22Rv1 (cell line): ENCODE data around the gene TMEM183A.

Experiments
- H3K27ac ChIP-seq: fragments of 450-650 bp; 2 replicates; pipeline ENCODE4 v1.5.1; 2017
- ZFX ChIP-seq: fragments of 450-650 bp; IDR thresholded peaks from 2 replicates; pipeline ENCODE4 v1.6.1; 2017; ENCODE audit warnings: antibody characterized with exemption, borderline replicate concordance
- TF ChIP-seq, protein P1 (sequence below): fragments of 450-650 bp; IDR thresholded peaks from 2 replicates; pipeline ENCODE4 v1.5.1; 2017; ENCODE audit warnings: mild to moderate bottlenecking

TMEM183A gene

DNA sequence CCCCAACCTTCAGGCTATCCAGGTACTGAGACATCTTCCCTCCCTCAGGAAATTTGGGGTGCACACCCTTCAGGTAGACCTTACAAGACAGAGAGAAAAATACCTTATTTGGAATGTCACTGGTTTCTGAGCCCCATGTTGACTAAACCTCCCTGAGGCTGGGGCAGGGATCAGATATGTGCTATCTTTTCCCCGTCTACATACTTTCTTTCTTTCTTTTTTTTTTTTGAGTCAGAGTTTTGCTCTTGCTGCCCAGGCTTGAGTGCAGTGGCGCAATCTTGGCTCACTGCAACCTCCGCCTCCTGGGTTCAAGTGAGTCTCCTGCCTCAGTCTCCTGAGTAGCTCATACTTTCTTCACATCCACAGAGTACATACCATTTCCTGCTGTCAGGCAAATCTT, 41.8 kb upstream of the TMEM183A start:
- no peak for TF ChIP-seq ZFX
- TF ChIP-seq, protein P1, sequence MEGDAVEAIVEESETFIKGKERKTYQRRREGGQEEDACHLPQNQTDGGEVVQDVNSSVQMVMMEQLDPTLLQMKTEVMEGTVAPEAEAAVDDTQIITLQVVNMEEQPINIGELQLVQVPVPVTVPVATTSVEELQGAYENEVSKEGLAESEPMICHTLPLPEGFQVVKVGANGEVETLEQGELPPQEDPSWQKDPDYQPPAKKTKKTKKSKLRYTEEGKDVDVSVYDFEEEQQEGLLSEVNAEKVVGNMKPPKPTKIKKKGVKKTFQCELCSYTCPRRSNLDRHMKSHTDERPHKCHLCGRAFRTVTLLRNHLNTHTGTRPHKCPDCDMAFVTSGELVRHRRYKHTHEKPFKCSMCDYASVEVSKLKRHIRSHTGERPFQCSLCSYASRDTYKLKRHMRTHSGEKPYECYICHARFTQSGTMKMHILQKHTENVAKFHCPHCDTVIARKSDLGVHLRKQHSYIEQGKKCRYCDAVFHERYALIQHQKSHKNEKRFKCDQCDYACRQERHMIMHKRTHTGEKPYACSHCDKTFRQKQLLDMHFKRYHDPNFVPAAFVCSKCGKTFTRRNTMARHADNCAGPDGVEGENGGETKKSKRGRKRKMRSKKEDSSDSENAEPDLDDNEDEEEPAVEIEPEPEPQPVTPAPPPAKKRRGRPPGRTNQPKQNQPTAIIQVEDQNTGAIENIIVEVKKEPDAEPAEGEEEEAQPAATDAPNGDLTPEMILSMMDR: no peak
- no peak overlapping the region for H3K27ac ChIP-seq

DNA sequence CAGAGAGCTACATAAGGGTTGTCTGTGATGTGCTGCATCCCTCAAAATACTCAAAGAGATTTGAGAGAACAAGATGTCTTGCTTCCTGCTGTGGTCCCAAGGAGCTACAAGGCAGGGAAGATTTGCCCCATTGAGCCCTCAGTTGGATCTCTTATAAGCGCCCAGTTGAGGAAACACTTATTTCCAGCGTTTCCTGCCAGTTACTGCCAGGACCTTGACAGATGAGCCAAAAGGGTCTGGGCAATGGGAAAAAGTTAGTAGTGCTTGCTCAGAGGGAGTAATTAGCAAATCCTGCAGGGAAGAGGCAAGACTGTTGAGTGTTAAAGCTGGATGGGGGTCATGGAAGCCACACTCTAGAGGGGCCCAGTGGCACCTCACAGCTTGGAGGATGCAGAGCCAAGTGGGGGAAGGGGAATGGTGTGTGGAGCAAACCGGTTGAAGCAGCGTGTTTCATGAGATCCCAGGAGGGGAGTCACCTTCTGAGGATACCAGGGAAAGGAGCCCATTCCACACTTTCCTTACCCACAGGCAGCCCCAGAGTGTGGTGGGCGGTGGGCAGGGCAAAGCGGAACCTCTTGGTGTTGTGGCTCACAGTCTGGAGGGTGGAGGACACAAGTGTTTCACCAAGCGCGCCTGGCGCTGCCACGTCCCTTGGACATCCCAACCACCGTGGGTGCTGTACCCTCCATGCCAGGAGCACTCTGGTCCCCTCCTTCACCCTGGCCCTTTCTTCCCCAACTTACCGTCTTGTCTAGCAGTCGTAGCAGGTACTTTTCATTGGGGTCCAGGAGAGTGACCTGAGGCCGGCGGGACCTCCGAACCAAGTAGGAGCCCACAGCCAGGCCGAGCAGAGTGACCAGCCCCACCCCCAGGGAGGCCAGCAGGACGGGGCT, 40.9 kb upstream of the TMEM183A start:
- peak overlapping the region; percentile 55 for H3K27ac ChIP-seq

DNA sequence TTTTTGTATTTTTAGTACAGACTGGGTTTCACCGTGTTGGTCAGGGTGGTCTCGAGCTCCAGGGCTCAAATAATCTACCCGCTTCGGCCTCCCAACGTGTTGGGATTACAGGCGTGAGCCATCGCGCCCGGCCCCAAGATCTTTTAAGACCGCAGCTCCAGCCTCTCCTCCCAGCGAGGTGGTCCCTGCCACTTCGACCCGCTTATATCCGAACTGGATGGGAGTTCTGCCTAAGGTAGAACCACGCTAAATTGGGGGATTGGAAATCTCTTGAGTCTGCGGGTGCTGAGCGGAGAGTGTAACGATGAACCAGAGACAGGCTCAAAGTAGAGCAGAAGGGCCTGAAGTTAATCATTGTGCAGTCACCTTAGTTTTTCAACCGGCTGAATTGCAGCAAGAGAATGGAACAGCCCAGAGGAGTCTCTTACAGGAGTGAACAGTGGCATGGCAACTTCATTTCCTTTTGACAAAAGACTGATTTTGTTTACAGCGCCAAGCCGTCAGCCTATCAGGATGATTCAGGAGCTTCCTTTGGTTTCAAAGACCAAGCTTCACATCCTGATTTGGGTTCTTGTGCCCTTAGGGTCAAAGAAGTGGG, 39.4 kb upstream of the TMEM183A start:
- H3K27ac ChIP-seq: peak overlapping the region; percentile 55
- no peak for TF ChIP-seq ZFX
- TF ChIP-seq, protein P1: no peak

More for the DNA sequence above, 40.9 kb upstream of the TMEM183A start:
- no peak for TF ChIP-seq ZFX
- TF ChIP-seq, protein P1: no peak

DNA sequence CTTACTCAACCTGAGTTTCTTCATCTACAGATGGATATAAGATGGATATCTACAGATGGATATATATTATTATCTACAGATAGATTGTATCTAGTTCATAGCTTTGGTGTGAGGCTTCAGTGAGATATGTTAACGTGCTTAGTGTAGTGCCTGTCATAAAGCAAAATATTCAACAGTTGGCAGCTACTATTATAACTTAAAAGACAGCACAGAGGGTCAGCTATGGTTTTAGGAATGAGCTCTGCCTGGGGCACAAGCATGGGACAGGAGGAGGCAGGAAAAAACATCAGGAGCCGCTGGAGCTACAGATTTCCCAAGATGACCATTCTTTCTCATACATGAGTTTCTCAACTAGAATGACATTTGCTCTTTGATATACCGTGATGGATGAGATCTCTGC, 38.8 kb upstream of the TMEM183A start:
- H3K27ac ChIP-seq: no peak overlapping the region
- TF ChIP-seq ZFX: no peak
- TF ChIP-seq, protein P1: no peak

DNA sequence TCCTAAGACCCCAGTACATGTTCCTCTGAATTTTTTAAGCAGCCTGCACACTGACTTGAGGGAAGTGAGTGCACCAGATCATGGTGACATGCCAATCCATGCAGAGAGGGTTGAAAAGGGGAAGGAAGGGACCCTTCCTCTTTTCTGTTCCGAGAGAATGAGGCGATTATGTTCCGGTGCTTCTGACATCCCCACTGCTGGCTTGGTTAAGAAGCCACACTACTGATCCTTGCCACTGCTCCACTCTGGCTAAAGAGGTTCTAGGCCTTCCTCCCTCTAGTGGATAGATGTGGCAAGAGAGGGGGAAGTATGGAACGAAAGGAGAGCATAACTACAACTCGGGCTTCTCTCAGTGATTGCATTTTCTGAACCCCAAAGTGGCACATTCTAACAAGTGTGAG, 38.3 kb upstream of the TMEM183A start:
- H3K27ac ChIP-seq: no peak overlapping the region
- no peak for TF ChIP-seq ZFX
- TF ChIP-seq, protein P1: peak; percentile 67

DNA sequence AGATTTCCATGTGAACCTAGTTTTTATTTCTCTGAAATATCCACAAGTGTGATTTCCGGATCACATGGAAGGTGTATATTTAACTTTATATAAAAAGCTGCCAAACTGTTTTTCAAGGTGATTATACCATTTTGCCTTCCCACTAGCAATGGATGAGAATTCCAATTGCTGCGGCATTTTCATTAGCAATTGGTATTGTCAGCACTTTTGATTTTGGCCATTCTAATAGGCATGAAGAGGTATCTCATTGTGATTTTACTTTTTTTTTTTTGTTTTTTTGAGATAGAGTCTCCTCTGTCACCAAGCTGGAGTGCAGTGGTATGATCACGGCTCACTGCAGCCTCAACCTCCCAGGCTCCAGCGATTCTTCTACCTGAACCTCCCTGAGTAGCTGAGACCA, 35.1 kb upstream of the TMEM183A start:
- no peak overlapping the region for H3K27ac ChIP-seq
- TF ChIP-seq ZFX: no peak
- TF ChIP-seq, protein P1: no peak

DNA sequence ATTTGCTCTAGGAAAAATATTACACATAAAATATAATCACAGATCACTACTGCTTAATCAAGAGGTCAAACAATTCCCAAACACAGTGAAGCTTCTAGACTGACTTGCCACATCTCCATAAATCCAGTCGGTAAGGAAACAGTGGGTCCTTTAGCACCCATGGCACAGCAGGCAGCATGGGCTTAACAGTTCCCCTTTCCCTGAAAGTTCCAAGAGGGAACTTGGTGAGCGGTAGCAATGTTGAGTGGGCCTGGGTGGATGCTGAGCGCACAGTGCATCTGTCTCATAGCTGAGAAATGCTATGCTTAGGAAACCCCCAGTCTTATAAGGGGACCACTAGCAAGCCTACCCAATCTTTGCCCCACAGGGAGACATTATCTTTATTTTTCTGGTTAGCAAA, 32.3 kb upstream of the TMEM183A start:
- TF ChIP-seq, protein P1: no peak
- TF ChIP-seq ZFX: no peak

More for the DNA sequence above, 32.3 kb upstream of the TMEM183A start:
- H3K27ac ChIP-seq: no peak overlapping the region
